Activated naive CD4-positive, alpha-beta T cell treated with anti-CD3 and anti-CD28 coated beads, Interleukin-2, amount 50 U/mL, for 24 hours (primary cell): Measurements from ENCODE around the gene P2RY8.
"Not testable (repeated sequence)": the region's sequence is repeated elsewhere in the genome, so short reads cannot be mapped to it uniquely, and the experiment has no call there.

ENCODE experiments used
- H3K27ac Mint-ChIP-seq: one replicate; pipeline ENCODE4 v1.8.0; 2021; ENCODE audit warnings: mild to moderate bottlenecking, mixed read lengths
- H3K27me3 Mint-ChIP-seq: one replicate; pipeline ENCODE4 v1.8.0; 2021; ENCODE audit warnings: mixed read lengths
- H3K36me3 Mint-ChIP-seq: one replicate; pipeline ENCODE4 v1.8.0; 2021; ENCODE audit warnings: mixed read lengths
- H3K4me1 Mint-ChIP-seq: one replicate; pipeline ENCODE4 v1.8.0; 2021; ENCODE audit warnings: mixed read lengths
- H3K4me3 Mint-ChIP-seq: one replicate; pipeline ENCODE4 v1.8.0; 2021; ENCODE audit warnings: mild to moderate bottlenecking, mixed read lengths
- H3K9me3 Mint-ChIP-seq: one replicate; pipeline ENCODE4 v1.8.0; 2021; ENCODE audit warnings: mixed read lengths

Gene P2RY8

DNA sequence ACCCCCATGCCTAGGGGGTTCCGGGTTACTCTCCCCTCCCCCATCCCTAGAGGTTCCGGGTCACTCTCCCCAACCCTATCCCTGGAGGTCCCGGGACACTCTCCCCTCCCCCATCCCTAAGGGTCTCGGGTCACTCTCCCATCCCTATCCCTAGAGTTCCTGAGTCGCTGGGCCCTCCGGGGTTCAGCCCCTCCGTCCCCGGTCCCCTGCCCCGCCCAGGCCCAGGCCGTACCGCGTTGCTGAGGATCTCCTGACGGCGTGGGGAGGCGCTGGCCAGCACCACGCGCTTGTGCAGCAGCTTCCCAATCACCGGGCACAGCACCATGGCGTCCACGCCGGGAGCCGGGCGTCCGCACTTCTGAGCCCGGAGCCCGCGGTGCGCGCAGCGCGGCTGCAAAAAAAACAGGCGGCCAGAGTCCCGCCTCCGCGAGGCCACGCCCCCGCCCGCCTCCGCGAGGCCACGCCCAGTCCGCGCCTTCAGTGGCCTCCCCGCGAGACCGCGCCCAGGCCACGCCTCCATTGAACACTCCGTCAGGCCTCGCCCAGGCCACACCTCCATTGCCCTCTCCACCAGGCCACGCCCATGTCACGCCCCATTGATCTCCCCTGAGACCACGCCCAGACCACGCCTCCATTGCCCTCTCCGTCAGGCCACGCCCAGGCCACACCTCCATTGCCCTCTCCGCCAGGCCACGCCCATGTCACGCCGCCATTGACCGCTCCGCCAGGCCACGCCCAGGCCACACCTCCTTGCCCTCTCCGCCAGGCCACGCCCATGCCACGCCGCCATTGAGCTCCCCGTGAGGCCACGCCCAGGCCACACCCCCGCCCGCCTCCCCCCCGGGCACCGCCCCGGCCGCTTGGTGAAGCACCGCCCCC is 84.2 kb downstream of the P2RY8 start, which contains the start of gene ASMTL:
ASMTL (minus strand) TSS at position 394 of the 879 bp plus-strand sequence; CDS start at position 325, 69 bp downstream.
- peaks cover 14% of the 10 kb centered on the region for H3K36me3 Mint-ChIP-seq
- peak within 1 kb of the TSS; percentile 81 for H3K4me3 Mint-ChIP-seq
- H3K27ac Mint-ChIP-seq: peak within 1 kb of the TSS; percentile 85
- H3K27me3 Mint-ChIP-seq: no peaks in the 10 kb centered on the region
- peaks cover 14% of the 10 kb centered on the region for H3K9me3 Mint-ChIP-seq
- peaks cover 22% of the 10 kb centered on the region for H3K4me1 Mint-ChIP-seq

DNA sequence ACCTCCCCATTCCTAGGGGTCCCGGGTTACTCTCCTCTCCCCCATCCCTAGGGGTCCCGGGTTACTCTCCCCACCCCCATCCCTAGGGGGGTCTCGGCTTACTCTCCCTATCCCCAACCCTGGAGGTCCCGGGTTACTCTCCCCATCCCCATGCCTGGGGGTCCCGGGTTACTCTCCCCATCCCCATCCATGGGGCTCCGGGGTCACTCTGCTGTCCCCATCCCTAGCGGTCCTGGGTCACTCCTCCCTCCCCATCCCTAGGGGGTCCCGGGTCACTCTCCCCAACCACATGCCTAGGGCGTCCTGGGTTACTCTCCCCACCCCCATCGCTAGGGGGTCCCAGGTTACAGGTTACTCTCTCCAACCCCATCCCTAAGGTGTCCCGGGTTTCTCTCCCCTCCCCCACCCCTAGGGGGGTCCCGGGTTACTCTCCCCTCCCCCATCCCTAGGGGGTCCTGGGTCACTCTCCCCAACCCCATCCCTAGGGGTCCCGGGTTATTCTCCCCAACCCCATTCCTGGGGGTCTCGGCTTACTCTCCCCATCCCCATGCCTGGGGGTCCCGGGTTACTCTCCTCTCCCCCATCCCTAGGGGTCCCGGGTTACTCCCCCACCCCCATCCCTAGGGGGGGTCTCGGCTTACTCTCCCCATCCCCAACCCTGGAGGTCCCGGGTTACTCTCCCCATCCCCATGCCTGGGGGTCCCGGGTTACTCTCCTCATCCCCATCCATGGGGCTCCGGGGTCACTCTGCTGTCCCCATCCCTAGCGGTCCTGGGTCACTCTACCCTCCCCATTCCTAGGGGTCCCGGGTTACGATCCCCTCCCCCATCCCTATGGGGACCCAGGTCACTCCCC is 85.1 kb downstream of the P2RY8 start:
- Mint-ChIP-seq H3K4me1 (peaks cover 22% of the 10 kb centered on the region), H3K36me3 (peaks cover 16% of the 10 kb centered on the region), H3K27ac (peak overlapping the region; percentile 76), H3K9me3 (peaks cover 19% of the 10 kb centered on the region), H3K4me3 (peak overlapping the region; percentile 81), H3K27me3 (no peaks in the 10 kb centered on the region)

DNA sequence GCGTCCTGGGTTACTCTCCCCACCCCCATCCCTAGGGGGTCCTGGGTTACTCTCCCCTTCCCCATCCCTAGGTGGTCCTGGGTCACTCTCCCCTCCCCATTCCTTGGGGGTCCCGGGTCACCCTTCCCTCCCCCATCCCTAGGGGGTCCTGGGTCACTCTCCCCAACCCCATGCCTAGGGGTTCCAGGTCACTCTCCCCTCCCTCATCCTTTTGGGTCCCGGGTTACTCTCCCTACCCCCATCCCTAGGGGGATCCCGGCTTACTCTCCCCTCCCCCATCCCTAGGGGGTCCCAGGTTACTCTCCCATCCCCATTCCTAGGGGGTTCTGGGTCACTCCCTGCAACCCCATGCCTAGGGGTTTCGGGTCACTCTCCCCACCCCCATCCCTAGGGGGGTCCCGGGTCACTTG is 85.7 kb downstream of the P2RY8 start:
- Mint-ChIP-seq H3K27ac (no peak overlapping the region), H3K4me1 (peaks cover 22% of the 10 kb centered on the region), H3K36me3 (peaks cover 17% of the 10 kb centered on the region), H3K27me3 (no peaks in the 10 kb centered on the region), H3K9me3 (peaks cover 19% of the 10 kb centered on the region), H3K4me3 (no peak overlapping the region)

DNA sequence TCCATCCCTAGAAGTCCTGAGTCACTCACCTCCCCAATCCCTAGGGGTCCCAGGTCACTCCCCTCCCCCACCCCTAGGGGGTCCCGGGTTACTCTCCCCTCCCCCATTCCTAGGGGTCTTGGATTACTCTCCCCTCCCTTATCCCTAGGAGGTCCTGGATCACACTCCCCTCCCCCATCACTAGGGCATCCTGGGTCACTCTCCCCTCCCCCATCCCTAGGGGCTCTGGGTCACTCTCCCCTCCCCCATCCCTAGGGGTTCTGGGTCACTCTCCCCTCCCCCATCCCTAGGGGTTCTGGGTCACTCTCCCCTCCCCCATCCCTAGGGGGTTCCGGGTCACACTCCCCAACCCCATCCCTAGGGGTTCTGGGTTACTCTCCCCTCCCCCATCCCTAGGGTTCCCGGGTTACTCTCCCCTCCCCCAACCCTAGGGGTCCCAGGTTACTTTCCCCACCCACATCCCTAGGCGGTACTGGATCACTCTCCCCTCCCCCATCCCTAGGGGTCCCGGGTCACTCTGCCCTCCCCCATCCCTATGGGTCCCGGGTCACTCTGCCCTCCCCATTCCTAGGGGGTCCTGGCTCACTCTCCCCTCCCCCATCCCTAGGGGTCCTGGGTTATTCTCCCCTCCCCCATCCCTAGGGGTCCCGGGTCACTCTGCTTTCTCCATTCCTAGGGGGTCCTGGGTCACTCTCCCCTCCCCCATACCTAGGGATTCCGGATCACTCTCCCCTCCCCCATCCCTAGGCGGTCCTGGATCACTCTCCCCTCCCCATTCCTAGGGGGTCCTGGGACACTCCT is 86.4 kb downstream of the P2RY8 start:
- Mint-ChIP-seq H3K9me3 (peaks cover 19% of the 10 kb centered on the region), H3K4me3 (no peak overlapping the region), H3K27me3 (no peaks in the 10 kb centered on the region), H3K36me3 (peaks cover 20% of the 10 kb centered on the region), H3K27ac (no peak overlapping the region), H3K4me1 (peaks cover 19% of the 10 kb centered on the region)

DNA sequence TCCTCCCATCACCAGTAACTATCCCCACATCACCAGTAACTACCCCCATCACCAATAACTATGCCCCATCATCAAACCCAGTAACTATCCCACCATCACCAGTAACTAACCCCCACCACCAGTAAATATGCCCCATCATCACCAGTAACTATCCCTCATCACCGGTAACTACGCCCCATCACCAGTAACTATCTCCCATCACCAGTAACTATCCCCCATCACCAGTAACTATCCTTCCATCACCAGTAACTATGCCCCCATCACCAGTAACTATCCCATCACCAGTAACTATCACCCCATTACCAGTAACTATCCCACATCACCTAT is 87.2 kb downstream of the P2RY8 start:
- peaks cover 22% of the 10 kb centered on the region for H3K4me1 Mint-ChIP-seq
- peaks cover 22% of the 10 kb centered on the region for H3K36me3 Mint-ChIP-seq
- no peak overlapping the region for H3K27ac Mint-ChIP-seq
- H3K4me3 Mint-ChIP-seq: peak overlapping the region; percentile 3
- H3K9me3 Mint-ChIP-seq: peaks cover 21% of the 10 kb centered on the region
- H3K27me3 Mint-ChIP-seq: no peaks in the 10 kb centered on the region

DNA sequence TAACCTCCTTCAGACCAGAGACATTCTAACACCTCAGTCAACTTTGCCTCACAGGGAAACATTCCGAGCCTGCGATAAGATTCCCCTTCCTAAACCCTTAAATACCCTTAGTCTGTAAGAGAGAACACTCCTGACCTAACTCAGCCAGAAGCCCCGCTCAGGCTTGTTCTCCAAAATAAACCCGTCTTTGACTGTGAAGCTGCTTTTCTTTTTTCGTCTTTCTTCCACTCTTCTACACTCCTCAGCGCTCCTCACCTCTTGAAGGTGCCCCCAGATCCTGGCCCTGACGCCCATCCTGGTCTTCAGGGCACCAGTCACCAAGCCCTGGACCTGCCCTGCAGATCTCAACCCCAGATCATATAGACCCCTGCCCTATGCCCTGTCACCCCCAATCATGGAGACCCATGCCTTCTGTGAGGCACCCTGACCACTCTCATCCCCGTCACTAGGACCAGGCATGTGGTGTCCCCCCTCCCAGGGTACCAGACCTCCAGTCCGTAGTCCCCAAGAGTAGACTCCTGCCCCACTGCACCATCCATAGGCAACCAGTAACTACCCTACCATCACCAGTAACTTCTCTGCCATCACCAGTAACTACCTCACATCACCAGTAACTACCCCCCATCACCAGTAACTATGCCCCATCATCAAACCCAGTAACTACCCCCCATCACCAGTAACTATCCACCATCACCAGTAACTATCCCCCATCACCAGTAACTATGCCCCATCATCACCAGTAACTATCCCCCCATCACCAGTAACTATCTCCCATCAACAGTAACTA is 87.8 kb downstream of the P2RY8 start:
- Mint-ChIP-seq H3K4me1 (peaks cover 26% of the 10 kb centered on the region), H3K27ac (peak overlapping the region; percentile 12), H3K4me3 (no peak overlapping the region), H3K9me3 (peaks cover 25% of the 10 kb centered on the region), H3K27me3 (no peaks in the 10 kb centered on the region), H3K36me3 (peaks cover 27% of the 10 kb centered on the region)

DNA sequence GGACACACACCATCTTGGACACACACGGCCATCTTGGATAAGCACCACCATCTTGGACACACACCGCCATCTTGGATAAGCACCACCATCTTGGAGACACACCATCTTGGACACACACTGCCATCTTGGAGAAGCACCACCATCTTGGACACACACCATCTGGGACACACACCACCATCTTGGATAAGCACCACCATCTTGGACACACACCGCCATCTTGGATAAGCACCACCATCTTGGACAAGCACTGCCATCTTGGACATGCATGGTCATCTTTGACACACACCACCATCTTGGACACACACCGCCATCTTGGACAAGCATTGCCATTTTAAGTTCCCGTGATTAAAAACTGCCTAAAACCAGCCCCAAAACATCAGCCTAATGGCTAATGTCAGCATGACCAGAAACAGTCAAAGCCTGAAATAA is 88.4 kb downstream of the P2RY8 start:
- H3K4me1 Mint-ChIP-seq: peaks cover 26% of the 10 kb centered on the region
- peaks cover 25% of the 10 kb centered on the region for H3K9me3 Mint-ChIP-seq
- H3K36me3 Mint-ChIP-seq: peaks cover 32% of the 10 kb centered on the region
- H3K4me3 Mint-ChIP-seq: peak overlapping the region; percentile 15
- not testable (repeated sequence) for H3K27ac Mint-ChIP-seq, H3K27me3 Mint-ChIP-seq

DNA sequence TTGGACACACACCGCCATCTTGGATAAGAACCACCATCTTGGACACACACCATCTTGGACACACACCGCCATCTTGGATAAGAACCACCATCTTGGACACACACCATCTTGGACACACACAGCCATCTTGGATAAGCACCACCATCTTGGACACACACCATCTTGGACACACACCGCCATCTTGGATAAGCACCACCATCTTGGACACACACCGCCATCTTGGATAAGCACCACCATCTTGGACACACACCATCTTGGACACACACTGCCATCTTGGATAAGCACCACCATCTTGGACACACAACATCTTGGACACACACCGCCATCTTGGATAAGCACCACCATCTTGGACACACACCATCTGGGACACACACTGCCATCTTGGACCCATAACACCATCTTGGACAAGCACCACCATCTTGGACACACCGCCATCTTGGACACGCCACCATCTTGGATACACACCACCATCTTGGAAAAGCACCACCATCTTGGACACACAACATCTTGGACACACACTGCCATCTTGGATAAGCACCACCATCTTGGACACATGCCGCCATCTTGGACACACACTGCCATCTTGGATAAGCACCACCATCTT is 88.9 kb downstream of the P2RY8 start:
- H3K4me1 Mint-ChIP-seq: peaks cover 26% of the 10 kb centered on the region
- not testable (repeated sequence) for H3K4me3 Mint-ChIP-seq, H3K27me3 Mint-ChIP-seq
- H3K9me3 Mint-ChIP-seq: peaks cover 25% of the 10 kb centered on the region
- peak overlapping the region; percentile 7 for H3K27ac Mint-ChIP-seq
- H3K36me3 Mint-ChIP-seq: peaks cover 32% of the 10 kb centered on the region

DNA sequence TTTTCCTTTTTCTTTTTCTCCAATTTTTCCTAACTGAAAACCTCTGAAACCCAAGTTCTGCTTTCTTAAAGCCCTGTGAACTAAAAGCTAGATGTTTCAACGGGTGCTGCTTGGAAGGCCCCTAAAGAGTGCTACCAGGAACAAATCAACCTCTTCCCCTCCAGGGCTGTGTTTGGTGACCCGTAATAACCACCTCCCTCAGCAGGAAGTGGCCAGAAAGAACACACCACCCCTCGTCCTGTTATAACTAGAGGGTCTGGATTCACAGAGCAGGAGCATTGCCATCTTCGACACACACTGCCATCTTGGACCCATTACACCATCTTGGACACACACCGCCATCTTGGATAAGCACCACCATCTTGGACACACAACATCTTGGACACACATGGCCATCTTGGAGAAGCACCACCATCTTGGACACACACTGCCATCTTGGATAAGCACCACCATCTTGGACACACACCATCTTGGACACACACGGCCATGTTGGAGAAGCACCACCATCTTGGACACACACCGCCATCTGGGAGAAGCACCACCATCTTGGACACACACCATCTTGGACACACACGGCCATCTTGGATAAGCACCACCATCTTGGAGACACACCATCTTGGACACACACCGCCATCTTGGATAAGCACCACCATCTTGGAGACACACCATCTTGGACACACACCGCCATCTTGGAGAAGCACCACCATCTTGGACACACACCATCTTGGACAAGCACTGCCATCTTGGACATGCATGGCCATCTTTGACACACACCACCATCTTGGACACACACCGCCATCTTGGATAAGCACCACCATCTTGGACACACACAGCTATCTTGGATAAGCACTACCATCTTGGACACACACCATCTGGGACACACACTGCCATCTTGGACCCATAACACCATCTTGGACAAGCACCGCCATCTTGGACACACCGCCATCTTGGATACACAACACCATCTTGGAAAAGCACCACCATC is 89.7 kb downstream of the P2RY8 start:
- Mint-ChIP-seq H3K27ac (peak overlapping the region; percentile 65), H3K36me3 (peaks cover 34% of the 10 kb centered on the region)
- not testable (repeated sequence) for H3K4me3 Mint-ChIP-seq

DNA sequence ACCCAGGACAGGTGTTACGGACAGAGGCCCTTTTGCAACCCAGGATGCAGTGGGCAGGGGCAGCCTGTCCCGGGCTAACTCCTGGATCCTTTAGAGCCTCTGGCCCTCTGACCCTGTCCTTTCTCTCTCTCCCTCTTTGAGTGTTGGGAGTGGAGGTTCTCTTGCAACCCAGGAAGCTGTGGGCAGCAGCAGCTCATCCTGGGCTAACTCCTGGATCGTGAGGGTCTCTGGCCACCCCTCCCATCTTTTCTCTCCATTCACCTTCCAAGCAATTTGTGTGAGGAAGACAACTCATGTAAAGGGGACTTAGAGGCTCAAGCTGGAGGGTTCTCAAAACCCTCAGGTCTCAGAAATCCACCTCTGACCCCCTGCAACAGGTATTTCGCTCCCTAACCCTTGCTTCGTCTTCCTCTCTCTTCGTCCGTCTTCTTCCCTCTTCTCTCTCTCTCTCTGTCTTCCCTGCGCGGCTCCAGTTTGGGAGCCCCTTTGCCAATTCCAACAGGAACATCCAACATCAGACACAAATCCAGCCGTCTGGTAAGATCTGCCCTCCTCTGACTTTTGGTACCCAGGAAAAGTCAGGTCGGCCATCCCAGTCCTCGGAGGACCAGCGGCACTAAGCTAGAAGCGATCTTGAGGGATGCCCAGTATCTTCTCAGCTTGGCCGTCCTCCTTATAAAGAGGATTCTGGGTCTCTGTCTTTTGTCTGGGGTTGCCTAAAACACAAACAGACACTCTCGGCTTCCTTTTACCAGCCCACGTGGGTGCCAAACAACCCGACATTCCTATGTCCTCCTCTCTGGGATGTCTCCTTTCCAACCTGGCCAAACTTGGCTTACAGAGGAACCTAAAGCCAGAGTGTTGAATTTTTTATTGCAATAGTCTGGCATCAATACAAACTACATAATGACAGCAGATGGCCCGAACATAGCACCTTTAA is 92.2 kb downstream of the P2RY8 start:
- H3K36me3 Mint-ChIP-seq: peaks cover 34% of the 10 kb centered on the region
- peaks cover 25% of the 10 kb centered on the region for H3K9me3 Mint-ChIP-seq
- H3K27me3 Mint-ChIP-seq: no peaks in the 10 kb centered on the region
- H3K4me3 Mint-ChIP-seq: no peak overlapping the region
- H3K4me1 Mint-ChIP-seq: peaks cover 22% of the 10 kb centered on the region
- no peak overlapping the region for H3K27ac Mint-ChIP-seq

More for the DNA sequence above, 89.7 kb downstream of the P2RY8 start:
- Mint-ChIP-seq H3K9me3 (peaks cover 25% of the 10 kb centered on the region), H3K4me1 (peaks cover 26% of the 10 kb centered on the region)
- not testable (repeated sequence) for H3K27me3 Mint-ChIP-seq

DNA sequence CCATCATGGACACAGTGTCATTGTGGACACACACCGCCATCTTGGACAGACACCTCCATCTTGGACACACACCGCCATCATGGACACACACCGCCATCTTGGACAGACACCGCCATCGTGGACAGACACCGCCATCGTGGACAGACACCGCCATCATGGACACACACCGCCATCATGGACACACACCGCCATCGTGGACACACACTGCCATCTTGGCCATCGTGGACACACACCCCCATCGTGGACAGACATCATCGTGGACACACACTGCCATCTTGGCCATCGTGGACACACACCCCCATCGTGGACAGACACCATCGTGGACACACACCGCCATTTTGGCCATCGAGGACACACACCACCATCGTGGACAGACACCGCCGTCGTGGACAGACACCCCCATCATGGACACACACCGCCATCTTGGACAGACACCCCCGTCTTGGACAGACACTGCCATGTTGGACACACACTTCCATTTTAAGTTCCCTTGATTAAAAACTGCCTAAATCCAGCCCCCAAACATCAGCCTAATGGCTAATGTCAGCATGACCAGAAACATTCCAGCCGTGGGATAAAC is 93.4 kb downstream of the P2RY8 start:
- Mint-ChIP-seq H3K36me3 (peaks cover 35% of the 10 kb centered on the region), H3K27me3 (no peaks in the 10 kb centered on the region), H3K27ac (no peak overlapping the region), H3K4me1 (peaks cover 9% of the 10 kb centered on the region), H3K9me3 (peaks cover 16% of the 10 kb centered on the region), H3K4me3 (no peak overlapping the region)

DNA sequence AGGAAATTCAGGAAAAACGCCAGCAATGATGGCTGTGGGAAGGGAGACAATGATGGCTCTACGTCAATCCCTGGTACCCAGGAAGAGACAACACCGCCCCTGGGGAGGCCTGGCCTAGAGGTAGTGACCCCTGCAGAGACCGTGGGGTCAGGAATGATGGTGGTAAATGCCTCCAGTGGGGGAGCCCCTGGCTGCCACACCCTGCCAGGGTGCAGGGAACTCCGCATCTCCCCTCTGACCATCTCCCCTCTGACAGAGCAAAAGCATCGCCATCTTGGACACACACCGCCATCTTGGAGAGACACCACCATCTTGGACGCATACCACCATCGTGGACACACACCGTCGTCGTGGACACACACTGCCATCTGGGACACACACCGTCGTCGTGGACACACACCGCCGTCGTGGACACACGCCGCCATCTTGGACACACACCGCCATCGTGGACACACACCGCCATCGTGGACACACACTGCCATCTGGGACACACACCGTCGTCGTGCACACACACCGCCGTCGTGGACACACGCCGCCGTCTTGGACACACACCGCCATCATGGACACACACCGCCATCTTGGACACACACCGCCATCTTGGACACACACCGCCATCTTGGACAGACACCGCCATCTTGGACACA is 94.1 kb downstream of the P2RY8 start:
- peaks cover 11% of the 10 kb centered on the region for H3K9me3 Mint-ChIP-seq
- no peak overlapping the region for H3K4me3 Mint-ChIP-seq
- no peak overlapping the region for H3K27ac Mint-ChIP-seq
- H3K36me3 Mint-ChIP-seq: peaks cover 31% of the 10 kb centered on the region
- H3K27me3 Mint-ChIP-seq: no peaks in the 10 kb centered on the region
- peaks cover 9% of the 10 kb centered on the region for H3K4me1 Mint-ChIP-seq
